SKM-1 (cell line): Measurements from ENCODE around the gene RAB31.

Experiments
- DNase-seq: peaks from one replicate; lab custom pipeline; 2025; ENCODE audit not compliant: unreplicated experiment; lab: John Stamatoyannopoulos, UW

RAB31 gene

GRCh38 chr18:9712130-9712577, 4.1 kb downstream of the RAB31 start:
- no peak for DNase-seq

- no peak for DNase-seq
Observed at GRCh38 chr18:9712611-9713010, 4.5 kb downstream of the RAB31 start.

- DNase-seq = no peak
Observed at GRCh38 chr18:9714266-9715087, 6.4 kb downstream of the RAB31 start.

- DNase-seq = no peak
Observed at GRCh38 chr18:9715088-9715343, 6.9 kb downstream of the RAB31 start.

- DNase-seq = no peak
Observed at GRCh38 chr18:9715978-9716774, 8.1 kb downstream of the RAB31 start.

- DNase-seq = no peak
Observed at GRCh38 chr18:9716780-9717563, 8.9 kb downstream of the RAB31 start.

GRCh38 chr18:9719421-9719981, 11.4 kb downstream of the RAB31 start:
- no peak for DNase-seq

- DNase-seq = no peak
Observed at GRCh38 chr18:9720327-9720726, 12.2 kb downstream of the RAB31 start.

- DNase-seq = no peak
Observed at GRCh38 chr18:9721893-9722550, 13.9 kb downstream of the RAB31 start.

GRCh38 chr18:9722691-9723090, 14.6 kb downstream of the RAB31 start:
- no peak for DNase-seq

GRCh38 chr18:9724797-9725585, 16.9 kb downstream of the RAB31 start:
- DNase-seq = no peak

GRCh38 chr18:9726175-9726574, 18.1 kb downstream of the RAB31 start:
- no peak for DNase-seq

GRCh38 chr18:9726936-9727335, 18.8 kb downstream of the RAB31 start:
- DNase-seq = no peak

GRCh38 chr18:9730786-9731185, 22.7 kb downstream of the RAB31 start:
- DNase-seq = no peak

- DNase-seq = no peak
Observed at GRCh38 chr18:9731380-9731779, 23.3 kb downstream of the RAB31 start.

GRCh38 chr18:9732031-9732430, 23.9 kb downstream of the RAB31 start:
- DNase-seq = no peak

GRCh38 chr18:9734189-9734588, 26.1 kb downstream of the RAB31 start:
- no peak for DNase-seq

GRCh38 chr18:9735238-9735637, 27.1 kb downstream of the RAB31 start:
- DNase-seq = no peak

- no peak for DNase-seq
Observed at GRCh38 chr18:9735879-9736278, 27.8 kb downstream of the RAB31 start.

- DNase-seq = no peak
Observed at GRCh38 chr18:9736286-9736835, 28.3 kb downstream of the RAB31 start.
